CD4-positive, alpha-beta T cell treated with Interleukin-1 beta for 1 hour (primary cell): ENCODE measurements around the gene FBXL19.
"Not testable (repeated sequence)": the region's sequence is repeated elsewhere in the genome, so short reads cannot be mapped to it uniquely, and the experiment has no call there.

Source experiments
- DNase-seq, 2 donors: peaks; one replicate each; pipeline ENCODE4 v3.0.0-alpha.2; 2020 to 2022

Gene FBXL19, protein sequence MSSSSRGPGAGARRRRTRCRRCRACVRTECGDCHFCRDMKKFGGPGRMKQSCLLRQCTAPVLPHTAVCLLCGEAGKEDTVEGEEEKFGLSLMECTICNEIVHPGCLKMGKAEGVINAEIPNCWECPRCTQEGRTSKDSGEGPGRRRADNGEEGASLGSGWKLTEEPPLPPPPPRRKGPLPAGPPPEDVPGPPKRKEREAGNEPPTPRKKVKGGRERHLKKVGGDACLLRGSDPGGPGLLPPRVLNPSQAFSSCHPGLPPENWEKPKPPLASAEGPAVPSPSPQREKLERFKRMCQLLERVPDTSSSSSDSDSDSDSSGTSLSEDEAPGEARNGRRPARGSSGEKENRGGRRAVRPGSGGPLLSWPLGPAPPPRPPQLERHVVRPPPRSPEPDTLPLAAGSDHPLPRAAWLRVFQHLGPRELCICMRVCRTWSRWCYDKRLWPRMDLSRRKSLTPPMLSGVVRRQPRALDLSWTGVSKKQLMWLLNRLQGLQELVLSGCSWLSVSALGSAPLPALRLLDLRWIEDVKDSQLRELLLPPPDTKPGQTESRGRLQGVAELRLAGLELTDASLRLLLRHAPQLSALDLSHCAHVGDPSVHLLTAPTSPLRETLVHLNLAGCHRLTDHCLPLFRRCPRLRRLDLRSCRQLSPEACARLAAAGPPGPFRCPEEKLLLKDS

DNA sequence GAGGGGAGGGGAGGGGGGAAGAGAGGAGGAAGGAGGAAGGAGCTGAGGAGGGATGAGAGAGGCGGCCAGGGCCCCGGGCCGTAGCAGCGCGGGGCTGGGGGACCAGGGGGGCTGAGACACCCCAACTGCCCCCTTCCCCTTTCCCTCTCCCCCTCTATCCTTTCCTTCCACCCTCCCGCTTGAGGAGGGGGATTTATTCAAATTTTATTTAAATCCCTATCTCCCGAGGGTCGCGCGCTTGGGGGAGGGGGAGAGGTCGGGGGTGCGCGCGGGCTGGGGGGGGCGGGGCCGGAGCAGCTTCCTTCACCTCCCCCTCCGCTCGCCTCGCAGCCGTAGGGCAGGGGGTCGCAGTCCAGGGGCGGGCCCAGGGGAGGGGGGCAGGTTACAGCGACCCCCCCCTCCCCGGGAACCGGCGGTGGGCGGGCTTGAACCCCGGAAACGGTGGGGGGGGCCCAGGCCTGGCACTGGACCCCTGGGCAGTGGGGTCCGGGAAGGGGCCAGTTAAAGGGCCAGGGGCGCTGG lies at the start of gene FBXL19:
Gene FBXL19, plus strand, starts transcription at position 19 of the 522 bp plus-strand sequence. CDS start 2,183 bp downstream, outside the sequence.
- no peak for DNase-seq

DNA sequence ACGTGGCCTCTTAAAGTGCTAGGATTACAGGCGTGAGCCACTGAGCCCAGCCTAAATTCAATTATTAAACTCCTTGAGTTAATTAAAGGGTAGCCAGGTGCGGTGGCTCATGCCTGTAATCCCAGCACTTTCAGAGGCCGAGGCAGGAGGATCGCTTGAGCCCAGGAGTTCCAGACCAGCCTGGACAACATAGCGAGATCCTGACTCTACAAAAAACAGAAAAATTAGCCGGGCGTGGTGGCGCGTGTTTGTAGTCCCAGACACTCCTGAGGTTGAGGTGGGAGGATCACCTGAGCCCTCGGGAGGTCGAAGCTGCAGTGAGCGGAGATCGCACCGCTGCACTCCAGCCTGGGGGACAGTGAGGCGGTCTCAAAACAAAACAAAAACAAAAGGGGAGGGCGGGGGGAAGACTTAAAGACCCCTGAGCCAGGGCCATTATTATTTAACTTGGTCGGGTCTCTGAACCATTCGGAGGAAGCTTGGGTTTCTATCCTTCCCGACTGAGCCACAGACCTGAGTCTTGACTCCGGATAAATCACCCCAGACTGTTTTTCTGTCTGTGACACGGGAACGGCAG lies 49.0 kb upstream of the FBXL19 start:
- no peak for DNase-seq

DNA sequence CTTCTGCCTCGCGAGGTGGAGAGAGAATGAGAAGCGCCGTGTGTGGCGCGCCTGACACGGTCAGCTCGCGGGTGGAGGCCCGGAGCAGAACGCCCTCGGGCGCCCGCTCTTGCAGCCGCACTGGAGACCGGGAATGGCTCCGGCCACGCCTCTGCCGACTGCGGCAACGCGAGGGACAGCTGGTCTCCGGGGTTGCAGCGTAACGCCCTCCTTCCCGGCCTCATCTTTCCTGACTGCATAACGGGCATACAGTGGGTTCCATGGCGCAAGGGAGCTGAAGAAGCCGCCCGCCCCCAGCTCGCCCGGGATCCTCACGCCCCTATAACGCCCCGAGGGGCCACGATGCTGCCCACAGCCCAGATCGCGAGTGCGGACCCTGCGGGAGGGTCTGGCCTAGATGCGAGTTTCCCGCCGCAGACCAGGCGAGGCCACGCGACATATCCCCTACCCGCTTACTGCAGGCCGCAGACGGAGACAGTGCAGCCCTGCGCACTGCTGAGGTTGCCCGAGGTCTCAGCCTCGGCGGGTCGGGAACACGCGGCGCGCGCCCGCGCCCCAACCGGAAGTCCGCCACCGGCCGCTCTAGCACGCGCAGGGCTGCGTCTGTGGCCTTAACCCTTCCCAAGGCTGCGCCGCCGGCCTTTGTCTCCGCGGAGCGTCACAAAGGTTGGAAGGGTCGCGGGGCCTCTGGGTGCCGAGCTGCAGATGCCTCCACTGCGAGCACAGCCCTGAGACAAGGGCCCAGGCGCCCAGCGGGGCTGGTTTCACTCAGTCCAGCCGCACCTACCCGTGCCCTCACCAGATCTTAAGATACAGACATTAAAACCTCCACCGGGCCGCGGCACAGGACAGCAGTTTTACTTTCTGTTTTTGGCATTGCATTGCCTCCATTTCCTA lies 48.3 kb upstream of the FBXL19 start:
- DNase-seq, result peak; percentile 91

DNA sequence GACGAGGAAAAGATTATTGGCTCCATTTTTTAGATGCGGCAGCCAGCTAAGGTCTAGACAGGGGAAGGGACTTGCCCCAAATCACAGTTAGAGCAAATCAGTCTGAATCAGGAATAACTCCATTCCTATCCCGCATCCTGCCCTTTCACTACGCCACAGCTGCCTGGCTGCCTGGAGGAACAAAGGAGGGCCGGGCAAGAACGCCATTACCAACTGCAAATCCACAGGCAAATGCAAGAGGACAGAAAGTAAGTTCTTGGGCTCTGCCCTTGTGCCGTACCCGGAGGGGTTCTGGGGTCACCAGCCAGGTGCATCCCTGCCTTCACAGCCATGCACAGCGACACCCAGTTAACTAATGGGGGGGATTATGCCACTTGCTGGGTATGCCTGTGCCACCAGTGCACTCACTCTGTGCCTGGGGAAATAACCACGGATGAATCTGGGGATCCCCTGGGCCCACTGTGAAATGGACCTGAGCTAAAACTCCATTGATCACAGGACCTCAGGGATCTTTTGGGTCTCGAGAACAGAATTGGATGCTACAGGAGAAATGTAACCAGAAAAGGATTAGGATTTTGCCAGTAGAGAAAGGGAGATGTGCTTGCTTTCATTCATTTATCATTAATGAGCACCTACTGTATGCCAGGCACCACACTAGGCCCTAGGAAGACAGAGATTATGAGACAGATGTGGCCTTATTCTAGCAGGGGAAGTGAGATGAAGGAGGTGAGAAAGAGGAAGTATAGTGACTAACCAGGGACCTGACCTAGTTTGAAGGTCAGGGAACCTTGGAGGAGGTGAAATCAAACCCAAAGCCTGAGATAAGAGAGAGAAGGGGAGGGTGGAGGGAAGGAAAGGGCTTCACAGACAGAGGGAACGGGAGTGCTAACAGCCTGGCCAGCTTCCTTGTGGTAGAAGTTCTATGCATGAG lies 47.2 kb upstream of the FBXL19 start:
- DNase-seq, result peak; percentile 8 to 52

DNA sequence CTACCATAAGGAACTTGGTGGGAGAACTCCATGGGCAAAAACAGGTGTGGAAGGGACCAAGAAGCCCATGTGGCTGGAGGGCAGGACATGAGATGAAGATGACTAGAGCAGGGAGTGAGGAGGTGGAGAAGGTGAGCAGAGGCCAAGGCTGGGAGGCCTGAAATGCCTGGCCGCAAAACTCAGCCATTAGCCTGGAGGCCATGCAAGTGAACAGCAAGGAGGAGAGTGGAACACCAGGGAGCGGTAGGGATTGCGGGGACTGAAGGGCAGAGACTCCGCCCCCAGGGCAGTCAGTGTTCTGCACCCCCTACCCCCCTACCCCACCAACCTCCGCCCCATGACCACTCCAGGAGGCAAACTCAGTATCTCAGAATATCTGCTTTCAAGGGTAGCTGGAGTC lies 46.5 kb upstream of the FBXL19 start:
- DNase-seq, result no peak

DNA sequence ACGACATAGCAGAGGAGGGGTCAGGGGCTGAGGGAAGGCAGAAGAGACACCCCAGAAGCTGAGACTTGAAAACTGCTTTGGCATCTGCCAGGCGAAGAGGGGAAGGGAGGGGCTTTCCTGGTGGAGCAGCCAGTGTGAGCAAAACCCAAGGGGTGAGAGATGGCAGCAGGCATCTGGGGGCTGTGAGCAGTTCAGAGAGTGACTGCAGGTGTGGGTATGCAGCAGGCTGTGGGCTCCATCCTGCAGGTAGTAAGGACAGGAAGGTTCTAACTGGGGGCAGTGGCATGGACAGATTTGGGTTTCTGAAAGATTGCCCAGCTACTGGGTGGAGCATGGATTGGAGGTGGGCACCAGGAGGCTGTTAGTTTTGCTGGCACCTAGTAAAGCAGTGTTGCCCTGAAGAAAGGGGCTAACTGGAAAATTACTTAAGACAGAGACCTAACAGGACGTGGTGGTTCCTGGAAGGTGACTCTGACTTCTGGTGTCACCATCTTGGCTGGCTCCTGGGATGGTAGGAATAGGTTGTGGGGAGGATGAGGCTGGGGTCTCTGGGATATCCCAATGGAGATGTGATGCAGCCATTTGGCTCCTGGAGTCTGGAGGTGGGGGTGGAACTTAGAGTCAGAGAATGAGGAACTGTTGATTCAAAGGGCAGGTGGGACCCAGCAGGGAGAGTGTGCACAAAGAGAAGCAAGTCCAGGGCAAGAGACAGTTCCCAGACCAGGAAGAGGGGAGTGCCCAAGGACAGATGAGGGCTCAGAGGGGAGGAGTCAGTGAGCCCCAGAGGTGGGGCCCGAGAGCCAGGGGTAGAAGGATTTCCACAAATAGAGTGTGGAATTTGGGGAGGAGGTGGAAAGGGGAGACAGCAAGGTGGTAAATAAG lies 40.7 kb upstream of the FBXL19 start:
- DNase-seq, result no peak

DNA sequence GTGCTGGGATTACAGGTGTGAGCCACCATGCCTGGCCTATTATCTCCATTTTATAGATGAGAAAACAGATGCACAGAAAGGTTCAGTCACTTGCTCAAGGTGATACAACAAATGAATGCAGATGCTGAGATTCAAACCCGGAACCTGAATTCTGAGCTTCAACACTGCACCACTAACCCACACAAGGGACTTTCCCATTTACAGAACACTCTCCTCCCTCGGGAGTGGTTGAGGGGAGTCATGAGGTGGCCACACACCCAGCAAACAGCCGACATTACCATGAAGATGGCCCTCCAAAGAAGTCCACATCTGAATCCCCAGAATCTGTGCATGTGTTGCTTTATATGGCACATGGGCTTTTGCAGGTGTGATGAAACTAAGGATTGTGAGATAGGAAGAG lies 38.6 kb upstream of the FBXL19 start:
- DNase-seq, result no peak

DNA sequence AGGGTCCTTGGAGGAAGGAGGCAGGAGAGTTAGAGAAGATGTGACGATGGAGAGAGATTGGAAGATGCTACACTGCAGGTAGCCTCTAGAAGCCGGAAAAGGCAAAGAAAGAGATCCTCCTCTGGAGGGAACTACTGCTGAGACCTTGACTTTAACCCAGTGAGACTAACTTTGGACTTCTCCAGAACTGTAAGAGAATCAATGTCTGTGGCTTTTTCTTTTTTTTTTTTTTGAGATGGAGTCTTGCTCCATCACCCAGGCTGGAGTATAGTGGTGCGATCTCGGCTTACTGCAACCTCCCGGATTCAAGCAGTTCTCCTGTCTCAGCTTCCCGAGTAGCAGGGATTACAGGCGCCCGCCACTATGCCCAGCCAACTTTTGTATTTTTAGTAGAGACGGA lies 38.2 kb upstream of the FBXL19 start:
- DNase-seq, result no peak

DNA sequence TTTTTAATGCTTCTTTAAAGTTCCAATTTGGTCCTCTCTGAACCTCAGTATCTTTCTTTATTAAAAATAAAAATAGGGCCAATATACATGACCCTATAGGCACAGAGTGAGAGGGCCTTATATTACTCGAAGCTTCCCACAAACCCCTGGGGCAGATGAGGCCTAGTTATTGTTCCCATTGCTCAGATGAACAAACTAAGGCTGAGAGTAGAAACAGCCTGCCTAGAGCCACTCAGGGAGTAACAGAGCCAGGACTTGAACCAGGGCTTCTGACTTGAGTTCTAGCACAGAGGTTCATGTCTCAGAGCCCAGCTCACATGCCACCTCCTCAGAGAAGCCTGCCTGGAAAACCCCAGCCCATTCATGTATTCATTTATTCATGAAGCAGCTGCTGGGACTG lies 37.2 kb upstream of the FBXL19 start:
- no peak for DNase-seq

DNA sequence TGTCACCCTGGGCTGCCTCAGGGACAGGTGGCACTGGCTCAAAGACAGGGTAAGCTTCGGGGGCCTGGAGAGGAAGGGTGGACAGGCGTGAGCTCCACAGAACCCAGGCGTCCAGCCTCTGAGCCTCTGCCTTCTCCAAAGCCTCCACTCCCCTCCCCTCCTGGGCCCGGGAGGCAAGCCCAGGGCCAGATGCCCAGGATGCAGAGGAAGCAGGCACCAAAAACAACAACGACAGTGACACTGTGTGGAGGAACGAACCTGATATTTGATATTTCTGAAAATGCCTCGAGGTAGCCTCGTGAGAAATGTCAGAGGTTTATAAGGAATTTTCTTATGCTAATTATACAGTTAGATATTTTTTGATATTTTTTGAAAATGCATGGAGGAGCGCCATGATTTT lies 35.4 kb upstream of the FBXL19 start:
- DNase-seq, result no peak

DNA sequence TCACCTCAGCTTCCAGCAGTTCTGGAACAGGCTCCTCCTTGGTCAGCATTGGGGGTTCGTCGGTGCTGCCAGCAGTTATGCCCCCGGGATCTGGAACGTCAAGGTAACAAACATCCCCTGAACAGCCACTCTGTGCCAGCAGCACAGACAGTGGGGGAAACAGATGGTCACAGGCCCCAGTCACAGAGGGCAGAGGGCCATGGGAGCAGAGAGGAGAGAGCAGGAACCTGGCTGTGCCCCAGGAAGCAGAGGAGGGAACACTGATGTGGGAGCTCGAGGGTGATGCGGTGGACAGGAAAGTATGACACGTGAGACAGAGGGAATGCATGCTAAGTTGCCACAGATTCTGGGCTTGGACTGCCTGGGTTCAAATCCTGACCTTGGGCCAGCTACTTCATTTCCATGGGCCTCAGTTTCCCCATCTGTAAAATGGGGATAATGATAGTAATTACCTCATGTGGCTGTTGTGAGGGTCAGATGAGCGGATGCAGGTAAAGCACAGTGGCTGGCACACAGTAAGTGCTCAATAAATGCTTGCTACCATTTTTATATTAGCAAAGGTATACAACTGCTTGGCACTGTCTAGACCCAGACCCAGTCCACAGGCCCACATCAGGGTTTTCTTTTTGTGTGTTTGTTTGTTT lies 34.4 kb upstream of the FBXL19 start:
- no peak for DNase-seq

DNA sequence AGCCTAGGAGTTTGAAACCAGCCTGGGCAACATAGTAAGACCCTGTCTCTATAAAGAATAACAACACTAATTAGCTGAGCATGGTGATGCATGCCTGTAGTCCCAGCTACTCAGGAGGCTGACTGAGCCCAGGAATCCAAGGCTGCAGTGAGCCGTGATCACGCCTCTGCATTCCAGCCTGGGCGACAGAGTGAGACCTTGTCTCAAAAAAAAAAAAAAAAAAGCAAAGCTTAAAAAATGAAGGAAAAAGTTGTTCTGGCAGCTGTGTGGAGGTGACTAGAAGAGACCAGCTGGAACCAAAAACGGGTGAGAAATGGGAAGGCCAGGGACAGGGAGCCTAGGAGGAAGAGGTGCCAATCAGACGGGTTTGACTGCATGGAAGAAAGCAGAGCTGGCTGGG lies 33.7 kb upstream of the FBXL19 start:
- DNase-seq, result no peak

DNA sequence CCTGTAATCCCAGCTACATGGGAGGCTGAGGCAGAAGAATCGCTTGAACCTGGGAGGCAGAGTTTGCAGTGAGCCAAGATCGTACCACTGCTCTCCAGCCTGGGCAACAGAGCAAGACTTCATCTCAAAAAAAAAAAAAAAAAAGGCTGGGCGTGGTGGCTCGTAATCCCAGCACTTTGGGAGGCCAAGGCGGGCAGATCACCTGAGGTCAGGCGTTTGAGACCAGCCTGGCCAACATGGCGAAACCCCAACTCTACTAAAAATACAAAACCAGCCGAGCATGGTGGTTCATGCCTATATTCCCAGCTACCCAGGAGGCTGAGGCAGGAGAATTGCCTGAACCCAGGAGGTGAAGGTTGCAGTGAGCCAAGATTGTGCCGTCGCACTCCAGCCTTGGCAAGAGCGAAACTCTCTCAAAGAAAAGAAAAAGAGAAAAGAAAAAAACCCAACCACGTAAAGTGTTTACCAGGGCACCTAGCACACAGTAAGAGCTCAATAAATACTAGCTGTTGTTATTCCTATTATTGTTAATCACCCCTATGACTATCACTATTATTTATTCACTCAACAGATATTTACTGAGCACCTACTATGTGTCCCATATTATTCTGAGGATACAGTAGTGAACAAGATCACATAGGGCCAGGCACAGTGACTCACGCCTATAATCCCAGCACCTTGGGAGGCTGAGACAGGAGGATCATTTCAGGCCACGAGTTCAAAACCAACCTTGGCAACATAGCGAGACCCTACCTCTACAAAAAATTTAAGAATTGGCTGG lies 32.1 kb upstream of the FBXL19 start:
- DNase-seq, result not testable (repeated sequence)

DNA sequence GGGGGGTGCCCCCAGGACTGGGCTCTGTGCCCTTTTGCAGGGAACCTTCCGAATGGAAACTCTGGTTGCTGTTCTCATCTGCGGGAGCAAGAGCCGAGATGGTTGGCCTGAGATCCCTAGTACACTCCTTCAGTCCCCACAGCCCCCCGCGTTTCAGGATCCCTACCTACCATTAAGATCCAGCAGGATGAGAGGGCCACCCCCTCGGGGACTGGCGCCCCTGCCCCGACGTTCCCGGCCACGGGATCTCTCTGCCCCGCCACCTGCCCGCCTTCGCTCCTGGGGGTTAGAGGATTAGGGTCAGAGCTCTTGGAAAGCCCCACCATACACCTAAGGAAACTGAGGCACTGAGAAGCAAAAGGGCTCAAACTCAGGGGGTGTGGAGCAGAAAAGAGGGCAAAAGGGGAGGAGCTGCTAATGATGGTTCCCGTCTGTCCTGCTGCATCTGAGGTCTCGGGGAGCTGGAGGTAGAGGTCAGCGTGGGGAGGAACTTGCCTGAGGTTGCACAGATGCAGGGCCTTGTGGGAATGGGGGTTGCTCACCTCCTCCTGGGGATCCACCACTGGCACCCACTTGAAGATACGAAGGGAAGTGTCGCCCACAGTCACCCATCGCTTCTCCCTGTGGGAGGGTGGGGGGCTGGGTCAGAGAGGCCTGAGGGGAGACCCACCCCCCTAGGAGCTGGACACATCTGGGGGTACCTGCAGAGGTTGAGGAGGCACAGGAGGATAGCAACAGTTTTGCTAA lies 30.5 kb upstream of the FBXL19 start:
- DNase-seq, result no peak

DNA sequence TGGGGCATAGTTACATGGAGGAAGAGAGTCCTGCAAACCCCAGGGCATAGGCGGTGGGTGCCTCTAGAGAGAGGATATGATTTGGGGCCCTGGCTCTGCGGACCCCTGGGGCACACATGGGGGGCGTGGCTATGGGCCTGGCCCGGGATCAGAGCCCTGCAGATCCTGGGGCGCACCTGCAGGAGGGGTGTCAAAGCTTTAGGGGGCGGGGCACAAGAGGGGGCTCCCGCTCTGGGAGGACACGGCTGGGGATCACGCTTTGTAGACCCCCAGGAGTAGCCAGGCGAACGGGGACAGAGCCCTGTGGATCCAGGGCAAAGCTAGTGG lies 30.0 kb upstream of the FBXL19 start:
- no peak for DNase-seq

DNA sequence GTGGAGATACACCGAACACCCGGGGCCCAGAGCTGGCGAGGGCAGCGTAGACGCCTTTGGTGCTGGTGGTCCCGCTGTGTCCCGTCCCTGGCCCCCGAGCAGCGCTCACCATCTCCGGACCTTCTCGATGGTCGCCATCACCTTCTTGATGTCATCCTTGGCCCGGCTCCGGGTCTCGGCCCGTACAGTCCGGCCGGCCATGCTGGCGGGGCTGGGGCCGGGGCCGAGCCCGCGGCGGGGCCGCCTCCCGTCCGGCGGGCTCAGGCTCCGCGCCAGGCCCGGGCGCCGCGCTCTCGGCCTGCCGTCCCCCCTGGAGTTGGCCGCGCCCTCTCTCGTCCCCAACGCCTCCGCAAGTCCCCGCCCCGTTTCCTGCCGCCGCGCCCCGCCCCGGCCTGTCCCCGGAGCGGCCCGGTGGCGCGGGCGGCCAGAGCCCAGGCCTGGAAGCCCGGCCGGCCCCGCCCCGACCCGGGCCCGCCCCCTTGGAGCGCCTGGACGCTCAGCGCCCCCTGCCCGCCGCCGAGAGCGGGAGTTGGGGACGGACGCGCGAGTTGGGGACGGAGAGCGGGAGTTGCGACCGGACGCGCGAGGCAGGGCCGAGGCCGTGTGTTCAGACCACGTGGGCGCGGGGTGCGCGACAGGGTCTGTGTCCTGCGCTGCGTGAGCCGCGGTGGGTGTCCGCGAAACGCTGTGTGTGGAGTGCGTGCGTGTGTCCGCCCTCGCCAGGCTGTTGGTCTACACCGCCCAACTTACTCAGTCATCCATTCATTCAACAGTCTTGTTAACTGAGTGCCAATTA lies 29.4 kb upstream of the FBXL19 start, which contains the start of gene BCL7C:
Gene BCL7C, minus strand, starts transcription at position 334 of the 796 bp plus-strand sequence. Its CDS starts 133 bp downstream, at position 201.
- peak; percentile 85 to 87 for DNase-seq

DNA sequence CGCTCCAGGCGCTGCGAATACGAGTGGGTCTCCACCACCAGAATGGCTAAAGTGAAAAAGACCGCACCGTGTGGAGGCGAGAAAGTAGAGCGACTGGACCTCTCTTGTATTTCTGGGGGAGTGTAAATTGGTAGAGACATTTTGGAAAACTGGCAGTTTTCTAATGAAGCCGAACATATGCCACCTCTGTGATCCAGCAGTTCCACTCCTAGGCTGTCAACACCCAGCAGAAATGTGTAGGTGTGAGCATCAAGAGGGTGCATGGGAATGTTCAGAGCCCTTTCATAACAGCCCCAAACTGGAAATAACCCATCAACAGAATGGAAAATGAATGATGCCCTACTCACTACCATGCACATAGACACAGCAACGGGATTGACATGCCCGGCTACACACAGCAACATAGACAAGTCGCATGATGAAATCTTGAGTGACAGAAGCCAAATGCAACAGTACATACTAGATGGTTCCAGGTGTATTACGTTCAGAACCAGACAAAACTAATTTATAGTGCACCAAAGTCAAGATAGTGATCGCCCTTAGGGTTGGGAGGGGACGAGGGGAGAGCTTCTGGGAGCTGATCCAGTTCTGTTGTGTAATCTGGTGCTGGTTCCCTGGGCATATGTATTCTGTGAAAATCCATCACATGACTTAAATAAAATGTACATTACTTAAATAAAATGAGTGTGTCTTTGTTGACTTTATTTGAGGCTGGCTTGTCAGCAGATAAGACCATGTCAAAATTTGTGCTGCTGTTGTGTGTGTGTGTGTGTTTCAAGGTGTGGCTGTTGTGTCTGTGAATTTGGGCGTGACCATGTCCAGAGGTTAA lies 28.6 kb upstream of the FBXL19 start:
- DNase-seq, result no peak
